Prostate gland (tissue), 2 donors: Measurements from ENCODE around the gene ANKS1B. TPM values are rescaled to one million over a fixed set of nuclear protein-coding genes. Genes with fewer than 3 reads are reported as not detected.

ENCODE experiments used
- DNase-seq: peaks from one replicate; pipeline ENCODE4 v3.0.0-alpha.2; 2019; ENCODE audit warnings: low spot score
- H3K27ac ChIP-seq, 2 donors: fragments of 200-600 bp; sonication (generic); 2 replicates each; pipeline ENCODE4 v1.5.1; 2017 to 2019
- H3K27me3 ChIP-seq: fragments of 200-600 bp; sonication (generic); replicated peaks from 2 replicates; pipeline ENCODE4 v1.5.1; 2019; ENCODE audit not compliant: insufficient read depth
- H3K36me3 ChIP-seq, 2 donors: fragments of 200-600 bp; sonication (generic); 1 replicate in 1 of 2; 2 replicates in 1 of 2; pipeline versions ENCODE4 v1.5.1 to v1.8.1; 2017 to 2019
- H3K4me1 ChIP-seq: fragments of 200-600 bp; sonication (generic); replicated peaks from 2 replicates; pipeline ENCODE4 v1.5.1; 2019
- H3K4me3 ChIP-seq, 2 donors: fragments of 200-600 bp; sonication (generic); 2 replicates each; pipeline ENCODE4 v1.5.1; 2017 to 2019
- H3K9me3 ChIP-seq: fragments of 200-600 bp; sonication (generic); 2 replicates; pipeline ENCODE4 v1.5.1; 2017
- POLR2A ChIP-seq: fragments of 450-650 bp; IDR thresholded peaks from one replicate; pipeline ENCODE4 v1.6.1; 2016; ENCODE audit warnings: antibody characterized with exemption, mild to moderate bottlenecking
- POLR2AphosphoS5 ChIP-seq: sonication (generic); formaldehyde crosslinking; IDR thresholded peaks from one replicate; pipeline ENCODE4 v1.6.1; 2017; ENCODE audit warnings: antibody characterized with exemption
- WGBS: methylation state at CpG from one replicate; pipeline ENCODE4 v1.1.5; 2018; 5-methylcytosine and 5-hydroxymethylcytosine counted together
- intact Hi-C: fragments of 100-400 bp; cut with DNase I; formaldehyde crosslinking; loops from one replicate; pipeline ENCODE4 v1.14.2; 2022
- total RNA-seq, 2 donors: library from RNA; depleted of rRNA; stranded (reverse); fragments of >200 nt; gene quantifications; one replicate each; pipeline ENCODE4 v1.1.0, GENCODE V29; 2016
- TF ChIP-seq, protein P1 (sequence below), 4 experiments: fragments of 200-600 bp in 2 of 4; fragments of 450-650 bp in 2 of 4; sonication (generic) in 2 of 4; IDR thresholded peaks; 1 replicate in 3 of 4; 2 replicates in 1 of 4; pipeline ENCODE4 v1.5.1; 2016 to 2019; ENCODE audit warnings: antibody characterized with exemption in 4 of 4, mild to moderate bottlenecking in 2 of 4, moderate library complexity in 2 of 4

Gene ANKS1B
- total RNA-seq, 2 donors from 2014 or later: 13.0 to 17.4 TPM

DNA sequence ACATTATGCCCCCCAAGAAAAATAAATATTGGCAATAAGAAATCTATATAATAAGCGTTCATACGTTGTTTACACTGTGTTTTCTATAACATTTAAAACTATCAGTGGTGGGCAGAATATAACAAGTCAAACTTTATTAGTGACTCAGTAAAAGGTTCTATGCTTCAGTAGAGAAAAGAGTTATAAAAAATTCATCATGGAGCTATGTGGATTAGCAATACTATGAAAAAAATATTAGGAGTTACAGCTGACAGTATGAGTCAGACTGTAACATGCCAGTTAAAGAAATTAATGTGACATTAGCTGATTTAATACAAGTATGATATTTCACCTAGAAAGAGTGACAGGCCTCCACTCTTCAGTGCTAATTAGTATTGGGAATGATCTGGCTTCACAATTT lies 462.3 kb downstream of the ANKS1B start:
- Histone ChIP-seq H3K27ac (no peak overlapping the region), H3K4me1 (no peaks in the 10 kb centered on the region), H3K4me3 (no peak overlapping the region), H3K27me3 (no peaks in the 10 kb centered on the region), H3K9me3 (no peaks in the 10 kb centered on the region), H3K36me3 (no peaks in the 10 kb centered on the region)
- 36% methylated on average over 2 of the region's 2 CpGs for WGBS
- no peak for DNase-seq
- TF ChIP-seq POLR2A (no peak), POLR2AphosphoS5 (no peak)
- TF ChIP-seq, protein P1, sequence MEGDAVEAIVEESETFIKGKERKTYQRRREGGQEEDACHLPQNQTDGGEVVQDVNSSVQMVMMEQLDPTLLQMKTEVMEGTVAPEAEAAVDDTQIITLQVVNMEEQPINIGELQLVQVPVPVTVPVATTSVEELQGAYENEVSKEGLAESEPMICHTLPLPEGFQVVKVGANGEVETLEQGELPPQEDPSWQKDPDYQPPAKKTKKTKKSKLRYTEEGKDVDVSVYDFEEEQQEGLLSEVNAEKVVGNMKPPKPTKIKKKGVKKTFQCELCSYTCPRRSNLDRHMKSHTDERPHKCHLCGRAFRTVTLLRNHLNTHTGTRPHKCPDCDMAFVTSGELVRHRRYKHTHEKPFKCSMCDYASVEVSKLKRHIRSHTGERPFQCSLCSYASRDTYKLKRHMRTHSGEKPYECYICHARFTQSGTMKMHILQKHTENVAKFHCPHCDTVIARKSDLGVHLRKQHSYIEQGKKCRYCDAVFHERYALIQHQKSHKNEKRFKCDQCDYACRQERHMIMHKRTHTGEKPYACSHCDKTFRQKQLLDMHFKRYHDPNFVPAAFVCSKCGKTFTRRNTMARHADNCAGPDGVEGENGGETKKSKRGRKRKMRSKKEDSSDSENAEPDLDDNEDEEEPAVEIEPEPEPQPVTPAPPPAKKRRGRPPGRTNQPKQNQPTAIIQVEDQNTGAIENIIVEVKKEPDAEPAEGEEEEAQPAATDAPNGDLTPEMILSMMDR (IDR thresholded peaks at IDR 0.05): no peak
- intact Hi-C loops: no loop called here

DNA sequence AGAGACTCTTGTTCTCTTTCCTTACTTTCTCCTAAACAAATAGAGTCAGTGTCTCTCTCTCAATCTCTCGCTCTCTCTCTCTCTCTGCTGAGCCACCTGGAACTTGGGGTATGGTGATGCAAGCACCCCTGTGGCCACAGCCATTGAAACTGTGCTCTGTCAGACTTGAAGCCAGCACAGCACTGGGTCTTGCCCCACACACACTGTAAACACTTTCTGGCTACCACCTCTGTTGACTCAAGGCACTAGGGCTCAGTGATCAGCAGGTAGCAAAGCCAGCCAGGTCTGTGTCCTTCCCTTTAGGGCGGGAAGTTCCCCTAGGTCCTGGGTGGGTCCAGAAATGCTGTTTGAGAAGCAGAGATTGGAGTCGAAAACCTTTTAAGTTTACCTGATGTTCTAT lies 463.1 kb downstream of the ANKS1B start:
- WGBS: 83% methylated on average over 3 of the region's 3 CpGs
- Histone ChIP-seq H3K36me3 (no peaks in the 10 kb centered on the region), H3K27me3 (no peaks in the 10 kb centered on the region), H3K4me1 (no peaks in the 10 kb centered on the region), H3K4me3 (no peak overlapping the region), H3K9me3 (no peaks in the 10 kb centered on the region), H3K27ac (no peak overlapping the region)
- intact Hi-C loops: no loop called here
- TF ChIP-seq, protein P1 (IDR thresholded peaks at IDR 0.05): no peak
- TF ChIP-seq POLR2A (no peak), POLR2AphosphoS5 (no peak)
- no peak for DNase-seq

DNA sequence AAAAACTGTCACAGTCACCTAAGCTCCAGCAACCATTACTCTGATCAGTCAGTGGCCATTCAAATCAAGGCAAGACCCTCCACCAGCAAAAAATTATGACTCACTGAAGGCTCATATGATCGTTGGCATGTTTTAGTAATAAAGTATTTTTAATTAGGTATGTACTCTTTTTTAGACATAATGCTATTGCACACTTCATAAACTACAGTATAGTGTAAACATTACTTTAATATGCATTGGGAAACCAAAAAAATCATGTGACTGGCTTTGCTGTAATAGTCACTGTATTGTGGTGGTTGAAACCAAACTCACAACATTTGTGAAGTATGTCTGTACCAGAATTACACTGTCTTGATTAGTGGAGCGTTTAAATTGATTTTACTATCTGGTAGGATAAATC lies 471.7 kb downstream of the ANKS1B start:
- Histone ChIP-seq H3K4me1 (no peaks in the 10 kb centered on the region), H3K36me3 (no peaks in the 10 kb centered on the region), H3K9me3 (no peaks in the 10 kb centered on the region), H3K27me3 (no peaks in the 10 kb centered on the region), H3K27ac (no peak overlapping the region), H3K4me3 (no peak overlapping the region)
- TF ChIP-seq POLR2A: no peak
- no peak for TF ChIP-seq POLR2AphosphoS5
- TF ChIP-seq, protein P1 (IDR thresholded peaks at IDR 0.05): no peak
- WGBS: 80% methylated on average over 2 of the region's 2 CpGs
- intact Hi-C loops: no loop called here
- no peak for DNase-seq

DNA sequence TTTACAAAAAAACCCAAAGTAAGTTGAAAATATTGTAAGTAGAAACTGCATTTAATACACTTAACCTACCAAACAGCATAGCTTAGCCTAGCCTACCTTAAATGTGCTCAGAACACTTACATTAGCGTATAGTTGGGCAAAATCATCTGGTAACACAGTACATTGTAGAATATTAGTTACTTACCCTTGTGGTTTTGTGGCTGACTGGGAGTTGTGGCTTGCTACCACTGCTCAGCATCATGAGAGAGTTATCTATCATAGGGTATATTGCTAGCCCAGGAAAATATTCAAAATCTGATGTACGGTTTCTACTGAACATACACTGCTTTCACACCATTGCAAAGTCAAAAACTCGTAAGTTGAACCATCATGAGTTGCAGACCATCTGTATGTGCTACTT lies 478.9 kb downstream of the ANKS1B start:
- H3K27ac ChIP-seq: no peak overlapping the region
- intact Hi-C loops: no loop called here
- 86% methylated on average over 3 of the region's 3 CpGs for WGBS

DNA sequence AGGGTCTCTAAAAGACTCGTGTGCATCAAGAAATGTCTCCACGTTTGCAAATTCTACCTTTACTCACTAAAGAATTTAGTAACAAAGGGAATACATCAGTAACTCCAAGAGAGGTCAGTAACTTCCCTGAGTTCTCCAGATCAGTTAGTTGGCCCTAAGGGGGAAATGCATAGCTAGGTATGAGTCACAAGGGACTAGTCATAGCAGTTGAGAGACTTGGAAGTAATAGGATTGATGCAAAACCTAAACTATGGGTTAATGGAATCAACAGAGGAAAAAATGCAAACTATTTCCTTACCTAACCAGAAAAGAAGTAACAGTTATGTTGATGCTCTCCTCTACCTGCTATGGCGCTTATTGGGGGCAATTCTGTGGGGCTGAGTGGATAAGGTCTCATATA lies 486.0 kb downstream of the ANKS1B start:
- DNase-seq: no peak
- 82% methylated on average over 3 of the region's 3 CpGs for WGBS
- H3K36me3 ChIP-seq: no peaks in the 10 kb centered on the region
- no peaks in the 10 kb centered on the region for H3K27me3 ChIP-seq
- intact Hi-C loops: no loop called here
- no peaks in the 10 kb centered on the region for H3K9me3 ChIP-seq
- no peak overlapping the region for H3K4me3 ChIP-seq
- no peaks in the 10 kb centered on the region for H3K4me1 ChIP-seq
- no peak for TF ChIP-seq POLR2A
- no peak for TF ChIP-seq POLR2AphosphoS5
- TF ChIP-seq, protein P1 (IDR thresholded peaks at IDR 0.05): no peak
- no peak overlapping the region for H3K27ac ChIP-seq

More for the DNA sequence above, 478.9 kb downstream of the ANKS1B start:
- no peak overlapping the region for H3K4me3 ChIP-seq
- no peaks in the 10 kb centered on the region for H3K27me3 ChIP-seq
- no peak for DNase-seq
- H3K36me3 ChIP-seq: no peaks in the 10 kb centered on the region
- H3K9me3 ChIP-seq: no peaks in the 10 kb centered on the region
- TF ChIP-seq, protein P1 (IDR thresholded peaks at IDR 0.05): no peak
- TF ChIP-seq POLR2A (no peak), POLR2AphosphoS5 (no peak)
- no peaks in the 10 kb centered on the region for H3K4me1 ChIP-seq
